ENCODE measurements around the gene CDHR1.

Gene CDHR1

GRCh38 chr10:84264611-84265141 lies 70.3 kb downstream of the CDHR1 start:
- peak; percentile 65 for DNase-seq (ENCODE audit: low spot score)

GRCh38 chr10:84265418-84265817 lies 71.1 kb downstream of the CDHR1 start:
- DNase-seq (ENCODE audit: low spot score), result no peak

- DNase-seq (ENCODE audit: low spot score), result no peak
Measured at GRCh38 chr10:84267503-84268126, 73.3 kb downstream of the CDHR1 start.

GRCh38 chr10:84269162-84269561 lies 74.8 kb downstream of the CDHR1 start:
- no peak for DNase-seq (ENCODE audit: low spot score)
